GM18951 (cell line): ENCODE data around the gene METTL24.

ENCODE experiments used
- POLR2A ChIP-seq: IDR thresholded peaks from 4 replicates; pipeline ENCODE4 v1.6.1; 2011; ENCODE audit warnings: mild to moderate bottlenecking; ENCODE audit not compliant: insufficient read length, insufficient read depth; ENCODE audit errors: extremely low read depth
- in situ Hi-C: fragments of 300-500 bp; cut with MboI; formaldehyde crosslinking; loops from one replicate; pipeline ENCODE4 v1.12.0; 2022; ENCODE audit warnings: low sequenced_read_pairs, mixed read lengths, inconsistent platforms; ENCODE audit not compliant: unreplicated experiment

Gene METTL24

DNA sequence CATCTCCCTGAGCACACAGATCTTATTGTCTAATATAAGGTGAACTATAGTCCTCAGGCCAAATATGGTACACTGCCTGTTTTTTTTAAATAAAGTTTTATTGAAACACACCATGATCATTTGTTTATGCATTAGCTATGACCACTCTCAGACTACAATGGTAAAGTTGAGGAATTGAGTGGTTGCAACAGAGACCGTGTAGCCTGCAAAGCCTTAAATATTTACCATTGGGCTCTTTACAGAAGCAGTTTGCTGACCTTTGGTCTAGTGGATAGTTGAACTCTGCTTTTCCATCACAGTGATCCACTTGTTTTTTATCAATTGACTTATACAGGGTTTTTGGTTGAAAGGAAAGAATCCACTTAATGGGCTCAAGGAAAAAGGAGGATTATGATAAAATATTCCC, 27.3 kb upstream of the METTL24 start:
- in situ Hi-C loops, result loop anchor here (25.0 kb wide), 1 partner anchor 848 kb away; no protein-coding TSS in a partner anchor
- TF ChIP-seq POLR2A, result no peak

GRCh38 chr6:110378552-110378951, 20.4 kb upstream of the METTL24 start:
- no peak for TF ChIP-seq POLR2A
- in situ Hi-C loops, result loop anchor here (10.0 to 25.0 kb wide), 2 partner anchors 324 to 841 kb away; no protein-coding TSS in a partner anchor

- in situ Hi-C loops, result no loop called here
These were observed 10.9 kb upstream of the METTL24 start for GRCh38 chr6:110369066-110369465.

DNA sequence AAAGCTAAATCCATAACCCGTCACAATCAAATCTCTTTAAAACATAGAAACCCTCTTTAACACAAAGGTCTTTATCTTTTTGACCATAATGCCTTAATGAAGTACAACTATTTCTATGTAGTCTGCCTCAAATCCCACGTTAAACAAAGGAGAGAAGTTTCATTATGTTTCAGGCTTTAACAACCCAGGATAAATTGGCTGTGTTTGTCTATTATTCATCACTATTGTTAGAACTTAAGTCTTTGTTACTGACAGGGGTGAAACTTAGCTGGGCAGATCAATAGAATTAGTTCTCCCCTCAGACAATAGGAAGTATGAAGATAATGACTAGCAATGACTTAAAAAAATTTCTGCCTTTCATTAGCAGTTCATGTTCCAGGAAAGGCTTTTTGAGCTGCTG, 10.1 kb upstream of the METTL24 start:
- in situ Hi-C loops, result no loop called here
- TF ChIP-seq POLR2A, result no peak

More at GRCh38 chr6:110369066-110369465, 10.9 kb upstream of the METTL24 start:
- no peak for TF ChIP-seq POLR2A

GRCh38 chr6:110367825-110368224, 9.7 kb upstream of the METTL24 start:
- in situ Hi-C loops, result no loop called here

GRCh38 chr6:110366975-110367374, 8.8 kb upstream of the METTL24 start:
- TF ChIP-seq POLR2A, result no peak
- in situ Hi-C loops, result no loop called here

More at GRCh38 chr6:110367825-110368224, 9.7 kb upstream of the METTL24 start:
- no peak for TF ChIP-seq POLR2A

DNA sequence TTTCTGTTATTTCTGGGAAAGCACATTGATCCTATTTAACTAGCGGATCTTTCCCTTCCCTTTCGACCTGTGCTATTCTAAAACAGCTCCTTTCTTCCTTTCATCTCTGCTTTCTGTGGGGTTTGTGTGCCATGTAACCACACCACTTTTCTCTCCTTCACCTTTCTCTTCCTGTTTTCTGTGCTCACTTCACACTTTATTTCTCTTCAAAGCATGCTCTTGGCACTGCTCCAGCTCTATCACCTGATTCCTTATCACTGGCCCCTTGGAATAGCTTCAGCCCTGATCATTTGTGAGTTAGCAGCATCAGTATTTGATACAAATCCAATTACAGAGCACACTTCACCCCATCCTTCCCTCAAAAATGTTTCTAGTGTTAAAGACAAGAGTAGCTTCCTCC, 8.1 kb upstream of the METTL24 start:
- in situ Hi-C loops, result no loop called here
- TF ChIP-seq POLR2A, result no peak

DNA sequence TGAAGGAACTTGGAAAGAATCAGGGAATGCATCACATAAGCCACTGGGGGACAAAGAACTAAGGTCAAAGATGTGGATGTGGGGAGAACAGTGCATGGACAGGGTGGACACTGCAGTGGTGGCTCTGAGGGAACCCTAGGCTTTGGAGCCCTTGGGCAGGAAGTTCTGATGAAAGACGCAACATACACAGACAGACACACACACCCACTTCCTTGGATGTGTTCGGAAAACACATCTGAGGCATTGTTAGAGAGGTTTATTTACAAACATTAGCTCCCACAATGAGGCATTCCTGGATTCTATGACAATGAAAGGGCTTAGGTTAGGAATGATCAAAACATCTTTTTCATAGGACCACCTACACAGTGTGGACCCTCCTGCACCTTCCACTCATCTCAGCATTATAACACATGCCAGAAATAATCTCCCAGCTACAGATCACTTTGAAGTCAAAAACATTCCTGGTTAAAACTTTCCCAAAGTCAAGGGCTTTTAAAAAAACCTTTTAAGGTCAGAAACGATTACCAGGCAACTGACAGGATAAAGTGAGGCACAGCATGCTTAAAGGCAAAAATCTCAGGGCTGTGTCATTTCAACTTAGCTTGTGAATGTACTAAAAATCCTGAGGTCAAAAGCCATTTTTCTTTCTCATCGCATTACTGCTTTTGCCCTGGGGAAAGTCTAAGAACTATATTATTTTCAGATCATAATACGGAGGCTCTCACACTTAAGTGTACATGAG, 6.4 kb upstream of the METTL24 start:
- TF ChIP-seq POLR2A, result no peak
- in situ Hi-C loops, result no loop called here

GRCh38 chr6:110363748-110364147, 5.6 kb upstream of the METTL24 start:
- in situ Hi-C loops, result no loop called here
- TF ChIP-seq POLR2A, result no peak

DNA sequence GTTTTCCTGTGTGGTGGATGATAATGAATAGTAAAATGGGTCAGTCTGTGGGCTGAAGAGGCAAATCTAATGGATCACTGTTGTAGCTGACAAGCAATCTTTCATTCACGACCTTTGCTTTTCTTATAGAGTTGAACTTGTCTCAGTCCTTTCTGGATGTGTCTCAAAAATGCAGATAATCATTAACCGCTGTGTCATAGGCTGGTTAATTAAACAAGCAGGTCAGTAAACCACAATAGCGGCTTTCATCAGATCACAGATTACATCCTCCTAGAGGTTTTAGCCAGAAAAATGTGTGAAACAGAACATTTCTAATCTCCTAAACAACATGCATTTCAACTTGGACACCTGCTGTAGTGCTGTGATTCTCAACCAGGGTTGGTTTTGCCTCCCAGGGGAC, 2.5 kb upstream of the METTL24 start:
- in situ Hi-C loops, result no loop called here
- TF ChIP-seq POLR2A, result no peak

- no peak for TF ChIP-seq POLR2A
- in situ Hi-C loops, result no loop called here
These were observed 1.4 kb upstream of the METTL24 start for GRCh38 chr6:110359556-110359955.

DNA sequence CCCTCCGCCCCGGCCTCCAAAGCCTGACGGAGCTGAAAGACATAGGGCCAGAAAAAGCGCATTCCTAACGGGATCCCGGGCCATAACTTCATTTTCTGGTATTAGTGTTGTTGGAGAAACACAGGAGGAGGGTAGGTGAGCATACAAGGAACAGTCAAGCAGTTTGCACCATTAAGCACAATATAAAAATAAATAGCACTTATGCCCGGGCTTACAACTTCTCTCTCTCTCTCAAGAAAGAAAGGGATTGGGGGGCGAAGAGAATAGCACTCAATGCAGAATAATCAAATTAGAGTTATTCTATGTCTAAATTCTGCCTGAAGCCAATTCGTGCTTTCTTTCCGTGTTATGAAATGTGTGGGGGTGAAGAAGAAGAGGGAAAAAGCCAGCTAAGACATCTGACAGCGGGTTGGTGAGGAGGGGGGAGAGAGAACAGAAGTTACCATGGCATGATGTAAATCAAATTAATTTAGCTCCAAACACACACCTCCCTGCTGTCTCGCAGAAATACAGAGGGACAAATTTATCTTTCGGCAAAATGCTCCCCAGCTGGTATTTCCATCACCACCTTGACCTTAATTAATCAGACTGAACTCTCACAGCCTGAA, 508 bp upstream of the METTL24 start:
- in situ Hi-C loops, result no loop called here
- TF ChIP-seq POLR2A, result no peak

DNA sequence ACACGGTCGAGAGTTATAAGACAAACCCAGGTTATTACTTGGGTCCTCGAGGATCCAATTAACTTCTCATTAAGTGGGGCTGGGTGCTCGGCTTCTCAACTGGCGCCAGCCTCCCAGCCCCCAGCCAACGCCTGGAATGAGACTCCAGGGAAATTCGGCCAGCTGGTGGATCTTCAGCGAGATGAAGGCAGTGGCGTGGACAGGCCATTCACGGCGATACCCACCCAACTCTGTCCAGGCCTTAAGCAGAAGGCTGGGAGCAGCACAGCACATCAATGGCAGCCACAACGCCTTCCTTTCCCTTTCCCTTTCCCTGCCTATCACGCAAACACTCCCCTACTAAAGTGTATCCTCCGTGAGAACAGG, 868 bp downstream of the METTL24 start:
- in situ Hi-C loops, result no loop called here

GRCh38 chr6:110356778-110357177, 1.4 kb downstream of the METTL24 start:
- TF ChIP-seq POLR2A, result no peak
- in situ Hi-C loops, result no loop called here

More for the DNA sequence above, 868 bp downstream of the METTL24 start:
- no peak for TF ChIP-seq POLR2A
